T-helper 2 cell treated with Interferon-gamma antibody and Interleukin-4, amounts not matched to agents 5 μg/mL and 100 μg/mL, for 36 hours (primary cell): ENCODE data around the gene NRARP.

ENCODE experiments used
- DNase-seq: peaks from one replicate; pipeline ENCODE4 v3.0.0; 2021; ENCODE audit warnings: low spot score
- H3K27ac Mint-ChIP-seq: one replicate; pipeline ENCODE4 v1.8.0; 2021; ENCODE audit warnings: mild to moderate bottlenecking, mixed read lengths
- H3K27me3 Mint-ChIP-seq: one replicate; pipeline ENCODE4 v1.8.0; 2021; ENCODE audit warnings: low read depth, mixed read lengths
- H3K36me3 Mint-ChIP-seq: one replicate; pipeline ENCODE4 v1.8.0; 2021; ENCODE audit warnings: low read depth, mixed read lengths
- H3K4me1 Mint-ChIP-seq: one replicate; pipeline ENCODE4 v1.8.0; 2021; ENCODE audit warnings: low read depth, mixed read lengths
- H3K4me3 Mint-ChIP-seq: one replicate; pipeline ENCODE4 v1.8.0; 2022; ENCODE audit warnings: mild to moderate bottlenecking, moderate library complexity, mixed read lengths
- H3K9me3 Mint-ChIP-seq: one replicate; pipeline ENCODE4 v1.8.0; 2021; ENCODE audit warnings: mixed read lengths

Gene NRARP

GRCh38 chr9:137317718-137318511 lies 15.8 kb upstream of the NRARP start:
- no peak overlapping the region for H3K4me3 Mint-ChIP-seq
- no peak overlapping the region for H3K27ac Mint-ChIP-seq

GRCh38 chr9:137317021-137317717 lies 15.1 kb upstream of the NRARP start:
- Mint-ChIP-seq H3K4me1 (peaks cover 9% of the 10 kb centered on the region), H3K36me3 (no peaks in the 10 kb centered on the region), H3K9me3 (no peaks in the 10 kb centered on the region), H3K4me3 (no peak overlapping the region), H3K27ac (peak overlapping the region; percentile 26), H3K27me3 (peaks cover 2% of the 10 kb centered on the region)
- no peak for DNase-seq

More at GRCh38 chr9:137317718-137318511, 15.8 kb upstream of the NRARP start:
- DNase-seq: no peak
- Mint-ChIP-seq H3K9me3 (no peaks in the 10 kb centered on the region), H3K27me3 (peaks cover 2% of the 10 kb centered on the region), H3K4me1 (peaks cover 9% of the 10 kb centered on the region), H3K36me3 (no peaks in the 10 kb centered on the region)

- Mint-ChIP-seq H3K9me3 (no peaks in the 10 kb centered on the region), H3K27me3 (peaks cover 2% of the 10 kb centered on the region), H3K4me1 (peaks cover 9% of the 10 kb centered on the region), H3K36me3 (no peaks in the 10 kb centered on the region), H3K27ac (peak overlapping the region; percentile 26), H3K4me3 (no peak overlapping the region)
- DNase-seq: no peak
These were observed 14.2 kb upstream of the NRARP start for GRCh38 chr9:137316012-137316981.

- Mint-ChIP-seq H3K36me3 (no peaks in the 10 kb centered on the region), H3K9me3 (no peaks in the 10 kb centered on the region), H3K27ac (no peak overlapping the region), H3K4me1 (peaks cover 7% of the 10 kb centered on the region), H3K4me3 (no peak overlapping the region), H3K27me3 (peaks cover 2% of the 10 kb centered on the region)
- no peak for DNase-seq
These were observed 13.5 kb upstream of the NRARP start for GRCh38 chr9:137315581-137316011.

- Mint-ChIP-seq H3K9me3 (no peaks in the 10 kb centered on the region), H3K27ac (no peak overlapping the region), H3K4me3 (no peak overlapping the region), H3K4me1 (peaks cover 5% of the 10 kb centered on the region), H3K27me3 (peaks cover 2% of the 10 kb centered on the region), H3K36me3 (no peaks in the 10 kb centered on the region)
- DNase-seq: no peak
These were observed 12.8 kb upstream of the NRARP start for GRCh38 chr9:137314561-137315560.

GRCh38 chr9:137313956-137314560 lies 12.0 kb upstream of the NRARP start:
- no peaks in the 10 kb centered on the region for H3K36me3 Mint-ChIP-seq
- peaks cover 2% of the 10 kb centered on the region for H3K27me3 Mint-ChIP-seq
- peaks cover 2% of the 10 kb centered on the region for H3K4me1 Mint-ChIP-seq
- H3K9me3 Mint-ChIP-seq: no peaks in the 10 kb centered on the region
- no peak overlapping the region for H3K27ac Mint-ChIP-seq
- H3K4me3 Mint-ChIP-seq: no peak overlapping the region
- no peak for DNase-seq

GRCh38 chr9:137313326-137313936 lies 11.4 kb upstream of the NRARP start:
- Mint-ChIP-seq H3K4me3 (no peak overlapping the region), H3K36me3 (no peaks in the 10 kb centered on the region)

GRCh38 chr9:137312852-137313325 lies 10.8 kb upstream of the NRARP start:
- H3K27me3 Mint-ChIP-seq: peaks cover 2% of the 10 kb centered on the region
- H3K4me1 Mint-ChIP-seq: peaks cover 2% of the 10 kb centered on the region
- no peaks in the 10 kb centered on the region for H3K36me3 Mint-ChIP-seq
- H3K9me3 Mint-ChIP-seq: no peaks in the 10 kb centered on the region
- H3K27ac Mint-ChIP-seq: no peak overlapping the region
- no peak overlapping the region for H3K4me3 Mint-ChIP-seq
- no peak for DNase-seq

More at GRCh38 chr9:137313326-137313936, 11.4 kb upstream of the NRARP start:
- no peak overlapping the region for H3K27ac Mint-ChIP-seq
- peaks cover 2% of the 10 kb centered on the region for H3K4me1 Mint-ChIP-seq
- no peak for DNase-seq
- no peaks in the 10 kb centered on the region for H3K9me3 Mint-ChIP-seq
- peaks cover 2% of the 10 kb centered on the region for H3K27me3 Mint-ChIP-seq

- Mint-ChIP-seq H3K27ac (no peak overlapping the region), H3K4me1 (peaks cover 2% of the 10 kb centered on the region), H3K27me3 (peaks cover 2% of the 10 kb centered on the region), H3K9me3 (no peaks in the 10 kb centered on the region), H3K4me3 (no peak overlapping the region), H3K36me3 (no peaks in the 10 kb centered on the region)
- DNase-seq: no peak
These were observed 10.1 kb upstream of the NRARP start for GRCh38 chr9:137311986-137312851.

GRCh38 chr9:137311171-137311985 lies 9.3 kb upstream of the NRARP start:
- no peak for DNase-seq
- H3K27ac Mint-ChIP-seq: no peak overlapping the region
- no peak overlapping the region for H3K4me3 Mint-ChIP-seq
- H3K27me3 Mint-ChIP-seq: no peaks in the 10 kb centered on the region
- H3K9me3 Mint-ChIP-seq: no peaks in the 10 kb centered on the region
- H3K36me3 Mint-ChIP-seq: no peaks in the 10 kb centered on the region
- H3K4me1 Mint-ChIP-seq: no peaks in the 10 kb centered on the region
